ENCODE results near the gene LRCH3.
"Not testable (repeated sequence)": the region's sequence is repeated elsewhere in the genome, so short reads cannot be mapped to it uniquely, and the experiment has no call there.

GRCh38 chr3:197927578-197927977 is 136.5 kb downstream of the LRCH3 start:
- not testable (repeated sequence) for TF ChIP-seq POLR2A, CTCF (IDR thresholded peaks at IDR 0.05)

All from heart left ventricle (tissue), 13 donors.